Body of pancreas (tissue), 4 donors: ENCODE data around the gene PWP1. TPM values are rescaled to one million over a fixed set of nuclear protein-coding genes. Genes with fewer than 3 reads are reported as not detected.

Source experiments
- ATAC-seq: fragments of 150-250 bp; one replicate; pipeline ENCODE4 v1.9.1; 2016
- DNase-seq, 4 donors: peaks; one replicate each; pipeline ENCODE4 v3.0.0-alpha.2; 2019
- H3K27ac ChIP-seq, 4 donors: fragments of 200-600 bp; sonication (generic); 1 replicate in 3 of 4; 2 replicates in 1 of 4; pipeline versions ENCODE4 v1.5.1 to v1.6.1; 2016 to 2019; ENCODE audit warnings: mild to moderate bottlenecking in 1 of 4, mixed read lengths in 1 of 4, moderate library complexity in 1 of 4
- H3K27me3 ChIP-seq, 2 donors: fragments of 200-600 bp; sonication (generic); one replicate each; pipeline ENCODE4 v1.6.0; 2016; ENCODE audit warnings: mild to moderate bottlenecking in 1 of 2
- H3K36me3 ChIP-seq, 2 donors: fragments of 200-600 bp; sonication (generic); replicated peaks in 1 of 2; 2 replicates each; pipeline ENCODE4 v1.5.1; 2016; ENCODE audit warnings: low read depth in 2 of 2; ENCODE audit not compliant: insufficient read depth in 1 of 2
- H3K4me1 ChIP-seq: fragments of 200-600 bp; sonication (generic); one replicate; pipeline ENCODE4 v1.6.0; 2016
- H3K4me3 ChIP-seq, 2 donors: fragments of 200-600 bp; sonication (generic); 1 replicate in 1 of 2; 2 replicates in 1 of 2; pipeline ENCODE4 v1.5.1; 2016 to 2019
- H3K9me3 ChIP-seq, 3 donors: fragments of 200-600 bp; sonication (generic); 1 replicate in 2 of 3; 2 replicates in 1 of 3; pipeline ENCODE4 v1.5.1; 2016
- POLR2A ChIP-seq, 3 donors: fragments of 450-650 bp; IDR thresholded peaks; one replicate each; pipeline ENCODE4 v1.6.1; 2016; ENCODE audit warnings: antibody characterized with exemption in 3 of 3, mild to moderate bottlenecking in 2 of 3
- WGBS, 2 donors: methylation state at CpG; one replicate each; pipeline ENCODE4 v1.1.5; 2017; 5-methylcytosine and 5-hydroxymethylcytosine counted together
- intact Hi-C: fragments of 100-400 bp; cut with DNase I; formaldehyde crosslinking; loops from one replicate; pipeline ENCODE4 v1.15.1; 2023
- total RNA-seq, 2 donors: library from RNA; depleted of rRNA; stranded (reverse); fragments of >200 nt; gene quantifications; one replicate each; pipeline ENCODE4 v1.1.0, GENCODE V29; 2016
- TF ChIP-seq, protein P1 (sequence below), 7 experiments: fragments of 450-650 bp in 4 of 7; fragments of 200-600 bp in 3 of 7; sonication (generic) in 3 of 7; IDR thresholded peaks; one replicate each; pipeline ENCODE4 v1.5.1; 2016 to 2019; ENCODE audit warnings: antibody characterized with exemption in 7 of 7

The PWP1 gene
- total RNA-seq, 2 donors from 2014 or later = 48.8 to 97.9 TPM

- Histone ChIP-seq H3K9me3 (no peaks in the 10 kb centered on the region), H3K4me1 (no peaks in the 10 kb centered on the region), H3K36me3 (no peaks in the 10 kb centered on the region), H3K4me3 (no peak overlapping the region), H3K27me3 (no peaks in the 10 kb centered on the region), H3K27ac (no peak overlapping the region)
- 60% methylated on average over 5 to 8 of the region's 8 CpGs for WGBS, 2 donors
- ATAC-seq = no peak
- no peak for DNase-seq
- TF ChIP-seq POLR2A (IDR thresholded peaks at IDR 0.05) = no peak
- TF ChIP-seq, protein P1, sequence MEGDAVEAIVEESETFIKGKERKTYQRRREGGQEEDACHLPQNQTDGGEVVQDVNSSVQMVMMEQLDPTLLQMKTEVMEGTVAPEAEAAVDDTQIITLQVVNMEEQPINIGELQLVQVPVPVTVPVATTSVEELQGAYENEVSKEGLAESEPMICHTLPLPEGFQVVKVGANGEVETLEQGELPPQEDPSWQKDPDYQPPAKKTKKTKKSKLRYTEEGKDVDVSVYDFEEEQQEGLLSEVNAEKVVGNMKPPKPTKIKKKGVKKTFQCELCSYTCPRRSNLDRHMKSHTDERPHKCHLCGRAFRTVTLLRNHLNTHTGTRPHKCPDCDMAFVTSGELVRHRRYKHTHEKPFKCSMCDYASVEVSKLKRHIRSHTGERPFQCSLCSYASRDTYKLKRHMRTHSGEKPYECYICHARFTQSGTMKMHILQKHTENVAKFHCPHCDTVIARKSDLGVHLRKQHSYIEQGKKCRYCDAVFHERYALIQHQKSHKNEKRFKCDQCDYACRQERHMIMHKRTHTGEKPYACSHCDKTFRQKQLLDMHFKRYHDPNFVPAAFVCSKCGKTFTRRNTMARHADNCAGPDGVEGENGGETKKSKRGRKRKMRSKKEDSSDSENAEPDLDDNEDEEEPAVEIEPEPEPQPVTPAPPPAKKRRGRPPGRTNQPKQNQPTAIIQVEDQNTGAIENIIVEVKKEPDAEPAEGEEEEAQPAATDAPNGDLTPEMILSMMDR (IDR thresholded peaks at IDR 0.05) = no peak
- intact Hi-C loops = no loop called here
Observed at GRCh38 chr12:107660235-107660634, 25.4 kb upstream of the PWP1 start.

DNA sequence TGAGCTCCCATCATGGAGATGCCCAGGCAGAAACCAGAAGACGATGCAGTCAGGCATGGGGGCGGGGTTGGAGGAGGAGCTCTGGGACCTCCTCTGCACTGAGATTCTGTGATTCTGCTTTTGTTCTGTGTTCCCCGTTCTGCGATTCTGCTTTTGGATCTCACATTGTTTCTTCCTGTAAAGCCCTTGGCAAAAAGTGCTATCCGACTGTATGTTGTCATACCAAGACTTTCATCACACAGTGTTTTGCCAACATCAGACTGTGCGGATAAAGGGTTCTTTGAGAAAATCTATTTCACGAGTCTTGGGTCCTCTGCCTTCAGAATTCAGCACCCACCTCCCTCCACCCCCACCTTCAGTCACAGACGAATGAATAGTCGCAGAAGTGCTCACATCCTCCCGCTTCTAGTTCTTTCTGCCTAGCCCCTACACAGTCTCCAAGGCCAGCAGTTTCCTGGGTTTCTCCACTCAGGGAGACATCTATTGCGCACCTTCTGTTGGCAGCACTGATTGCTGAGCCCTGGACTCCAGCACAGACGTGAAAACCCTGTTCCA lies 24.7 kb upstream of the PWP1 start:
- H3K27ac ChIP-seq = no peak overlapping the region
- no peaks in the 10 kb centered on the region for H3K9me3 ChIP-seq
- intact Hi-C loops = no loop called here
- no peaks in the 10 kb centered on the region for H3K36me3 ChIP-seq
- H3K4me3 ChIP-seq = no peak overlapping the region
- no peaks in the 10 kb centered on the region for H3K4me1 ChIP-seq
- WGBS, 2 donors = 53 to 63% methylated on average over 12 of the region's 12 CpGs
- ATAC-seq = no peak
- DNase-seq = no peak
- no peaks in the 10 kb centered on the region for H3K27me3 ChIP-seq
- TF ChIP-seq, protein P1 (IDR thresholded peaks at IDR 0.05) = no peak
- no peak for TF ChIP-seq POLR2A (IDR thresholded peaks at IDR 0.05)

DNA sequence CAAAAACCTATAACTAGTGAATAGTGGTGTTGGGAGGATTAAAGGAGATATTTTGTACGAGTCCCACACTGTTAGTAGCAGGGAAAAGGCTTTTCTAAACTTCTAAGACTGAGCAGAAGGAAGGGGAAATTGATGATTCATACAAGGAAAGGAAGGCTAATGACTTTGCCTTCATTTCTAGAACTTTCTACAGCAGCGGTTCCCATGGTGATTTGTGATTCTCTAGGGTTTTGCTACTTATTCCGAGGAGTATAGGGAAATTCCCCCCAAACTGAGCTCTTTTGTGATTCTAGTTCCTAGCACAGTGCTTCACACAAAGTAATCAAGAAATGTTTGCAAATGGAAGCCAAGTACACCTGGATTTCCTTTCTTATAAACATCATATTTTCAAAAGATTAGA lies 23.8 kb upstream of the PWP1 start:
- Histone ChIP-seq H3K36me3 (no peaks in the 10 kb centered on the region), H3K27ac (no peak overlapping the region), H3K4me3 (no peak overlapping the region), H3K9me3 (no peaks in the 10 kb centered on the region), H3K4me1 (no peaks in the 10 kb centered on the region), H3K27me3 (no peaks in the 10 kb centered on the region)
- ATAC-seq (no peak), DNase-seq (no peak)
- intact Hi-C loops = no loop called here
- TF ChIP-seq, protein P1 (IDR thresholded peaks at IDR 0.05) = no peak
- no peak for TF ChIP-seq POLR2A (IDR thresholded peaks at IDR 0.05)
- WGBS, 2 donors = 51 to 52% methylated on average over 3 of the region's 3 CpGs

DNA sequence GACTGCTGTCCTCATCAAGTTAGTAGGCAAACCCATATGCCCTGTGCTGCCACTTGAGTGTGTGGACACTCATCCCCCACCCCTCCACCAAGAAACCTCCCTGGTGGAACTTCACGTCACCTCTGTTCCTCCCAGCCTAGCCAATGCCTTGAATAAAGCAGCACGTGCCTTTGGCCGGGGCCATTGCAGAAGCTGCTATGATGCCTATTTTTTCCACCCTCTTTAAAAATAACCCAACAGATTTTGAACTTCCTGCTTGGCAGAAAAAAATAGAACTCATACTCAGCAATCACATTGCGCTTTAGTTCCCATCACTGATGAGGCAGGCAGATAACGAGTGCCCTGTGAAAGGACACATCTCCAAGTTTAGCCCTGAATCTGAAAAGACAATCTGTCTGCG lies 23.1 kb upstream of the PWP1 start:
- Histone ChIP-seq H3K4me3 (no peak overlapping the region), H3K36me3 (no peaks in the 10 kb centered on the region), H3K27me3 (no peaks in the 10 kb centered on the region), H3K4me1 (no peaks in the 10 kb centered on the region), H3K27ac (no peak overlapping the region), H3K9me3 (no peaks in the 10 kb centered on the region)
- DNase-seq (no peak), ATAC-seq (no peak)
- 54 to 62% methylated on average over 6 of the region's 6 CpGs for WGBS, 2 donors
- intact Hi-C loops = no loop called here
- TF ChIP-seq, protein P1 (IDR thresholded peaks at IDR 0.05) = no peak
- TF ChIP-seq POLR2A (IDR thresholded peaks at IDR 0.05) = no peak

DNA sequence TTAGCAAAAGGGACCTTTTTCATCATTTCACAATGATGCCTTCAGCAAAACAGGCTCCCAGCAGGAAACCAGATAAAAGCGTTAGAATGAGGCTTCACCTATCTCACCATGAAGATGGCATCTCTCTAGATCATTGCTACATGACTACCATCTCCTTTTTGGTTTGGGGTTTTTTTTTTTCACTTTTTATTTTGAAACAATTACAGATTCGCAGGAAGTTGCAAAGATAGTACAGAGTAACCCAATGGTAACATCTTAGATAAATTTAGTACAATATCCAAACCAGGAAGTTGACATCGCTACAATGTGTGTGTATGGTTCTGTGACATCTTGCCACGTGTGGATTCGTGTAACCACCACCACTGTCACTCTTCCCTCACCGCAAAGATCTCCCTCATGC lies 22.3 kb upstream of the PWP1 start:
- TF ChIP-seq, protein P1 (IDR thresholded peaks at IDR 0.05) = no peak
- TF ChIP-seq POLR2A (IDR thresholded peaks at IDR 0.05) = no peak
- 58 to 63% methylated on average over 6 of the region's 6 CpGs for WGBS, 2 donors
- Histone ChIP-seq H3K36me3 (no peaks in the 10 kb centered on the region), H3K4me1 (no peaks in the 10 kb centered on the region), H3K4me3 (no peak overlapping the region), H3K27ac (no peak overlapping the region), H3K9me3 (no peaks in the 10 kb centered on the region), H3K27me3 (no peaks in the 10 kb centered on the region)
- no peak for DNase-seq
- ATAC-seq = no peak
- intact Hi-C loops = no loop called here
